ENCODE results near the gene RAB33B.

- TF ChIP-seq SMAD3 (CRISPR knock-in tag; IDR thresholded peaks at IDR 0.05; ENCODE audit: borderline replicate concordance), result no peak
- no peak for TF ChIP-seq ZNF317 (CRISPR knock-in tag; IDR thresholded peaks at IDR 0.05; ENCODE audit: borderline replicate concordance, low read depth)
- no peak for TF ChIP-seq ESRRA (CRISPR knock-in tag; IDR thresholded peaks at IDR 0.05; ENCODE audit: borderline replicate concordance)
- TF ChIP-seq ZNF138 (CRISPR knock-in tag; conservative IDR thresholded peaks at IDR 0.05), result no peak
- TF ChIP-seq, protein P1, sequence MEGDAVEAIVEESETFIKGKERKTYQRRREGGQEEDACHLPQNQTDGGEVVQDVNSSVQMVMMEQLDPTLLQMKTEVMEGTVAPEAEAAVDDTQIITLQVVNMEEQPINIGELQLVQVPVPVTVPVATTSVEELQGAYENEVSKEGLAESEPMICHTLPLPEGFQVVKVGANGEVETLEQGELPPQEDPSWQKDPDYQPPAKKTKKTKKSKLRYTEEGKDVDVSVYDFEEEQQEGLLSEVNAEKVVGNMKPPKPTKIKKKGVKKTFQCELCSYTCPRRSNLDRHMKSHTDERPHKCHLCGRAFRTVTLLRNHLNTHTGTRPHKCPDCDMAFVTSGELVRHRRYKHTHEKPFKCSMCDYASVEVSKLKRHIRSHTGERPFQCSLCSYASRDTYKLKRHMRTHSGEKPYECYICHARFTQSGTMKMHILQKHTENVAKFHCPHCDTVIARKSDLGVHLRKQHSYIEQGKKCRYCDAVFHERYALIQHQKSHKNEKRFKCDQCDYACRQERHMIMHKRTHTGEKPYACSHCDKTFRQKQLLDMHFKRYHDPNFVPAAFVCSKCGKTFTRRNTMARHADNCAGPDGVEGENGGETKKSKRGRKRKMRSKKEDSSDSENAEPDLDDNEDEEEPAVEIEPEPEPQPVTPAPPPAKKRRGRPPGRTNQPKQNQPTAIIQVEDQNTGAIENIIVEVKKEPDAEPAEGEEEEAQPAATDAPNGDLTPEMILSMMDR (IDR thresholded peaks at IDR 0.05), result no peak
- TF ChIP-seq ELF4 (CRISPR knock-in tag; IDR thresholded peaks at IDR 0.05; ENCODE audit: low read depth), result no peak
- TF ChIP-seq IRF2 (CRISPR knock-in tag; IDR thresholded peaks at IDR 0.05; ENCODE audit: borderline replicate concordance, low read depth), result no peak
- TF ChIP-seq, protein P2, sequence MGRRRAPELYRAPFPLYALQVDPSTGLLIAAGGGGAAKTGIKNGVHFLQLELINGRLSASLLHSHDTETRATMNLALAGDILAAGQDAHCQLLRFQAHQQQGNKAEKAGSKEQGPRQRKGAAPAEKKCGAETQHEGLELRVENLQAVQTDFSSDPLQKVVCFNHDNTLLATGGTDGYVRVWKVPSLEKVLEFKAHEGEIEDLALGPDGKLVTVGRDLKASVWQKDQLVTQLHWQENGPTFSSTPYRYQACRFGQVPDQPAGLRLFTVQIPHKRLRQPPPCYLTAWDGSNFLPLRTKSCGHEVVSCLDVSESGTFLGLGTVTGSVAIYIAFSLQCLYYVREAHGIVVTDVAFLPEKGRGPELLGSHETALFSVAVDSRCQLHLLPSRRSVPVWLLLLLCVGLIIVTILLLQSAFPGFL (CRISPR knock-in tag; IDR thresholded peaks at IDR 0.05; ENCODE audit: borderline replicate concordance), result no peak
Observed at GRCh38 chr4:139493176-139493575, 39.3 kb downstream of the RAB33B start.
